Omental fat pad (tissue), 4 donors: ENCODE data around the gene MAML3. TPM values are rescaled to one million over a fixed set of nuclear protein-coding genes. Genes with fewer than 3 reads are reported as not detected.

Experiments used
- ATAC-seq: fragments of 150-250 bp; one replicate; pipeline ENCODE4 v1.9.1; 2016; ENCODE audit warnings: mild to moderate bottlenecking, moderate library complexity; ENCODE audit not compliant: low FRiP score
- DNase-seq: peaks from one replicate; pipeline ENCODE4 v3.0.0-alpha.2; 2019; ENCODE audit warnings: low spot score
- CTCF ChIP-seq, 3 donors: fragments of 450-650 bp; IDR thresholded peaks; one replicate each; pipeline ENCODE4 v1.5.1; 2016 to 2017; ENCODE audit warnings: antibody characterized with exemption in 3 of 3, mild to moderate bottlenecking in 3 of 3, moderate library complexity in 2 of 3
- total RNA-seq, 4 donors: library from RNA; depleted of rRNA; stranded (reverse); fragments of >200 nt; gene quantifications; one replicate each; pipeline ENCODE4 v1.1.0, GENCODE V29; 2016

Gene MAML3
- total RNA-seq, 4 donors from 2014 or later: 4.8 to 12.8 (median 11.7) TPM

DNA sequence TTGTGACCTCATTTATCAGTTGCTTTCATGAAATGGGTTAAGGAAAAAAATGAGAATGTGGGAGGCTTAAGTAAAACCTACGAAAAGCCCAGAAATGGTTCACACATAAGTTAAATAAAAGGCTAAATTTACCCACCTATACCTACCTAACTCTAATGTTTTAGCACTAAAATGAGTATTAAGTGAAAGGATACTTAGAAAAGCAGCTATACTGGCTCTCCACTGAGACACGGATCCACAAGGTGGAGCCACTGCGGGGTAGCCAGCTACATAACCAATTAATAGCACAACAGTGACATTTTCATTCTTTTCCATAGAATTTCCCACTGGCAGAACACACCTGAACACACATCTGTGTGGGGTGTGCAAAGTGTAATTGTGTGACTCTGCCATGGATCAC is 101.9 kb downstream of the MAML3 start:
- DNase-seq (no peak), ATAC-seq (no peak)
- TF ChIP-seq CTCF (IDR thresholded peaks at IDR 0.05): no peak

- no peak for DNase-seq
- no peak for TF ChIP-seq CTCF (IDR thresholded peaks at IDR 0.05)
- ATAC-seq: no peak
Measured at GRCh38 chr4:140049849-140050637, 103.9 kb downstream of the MAML3 start.

DNA sequence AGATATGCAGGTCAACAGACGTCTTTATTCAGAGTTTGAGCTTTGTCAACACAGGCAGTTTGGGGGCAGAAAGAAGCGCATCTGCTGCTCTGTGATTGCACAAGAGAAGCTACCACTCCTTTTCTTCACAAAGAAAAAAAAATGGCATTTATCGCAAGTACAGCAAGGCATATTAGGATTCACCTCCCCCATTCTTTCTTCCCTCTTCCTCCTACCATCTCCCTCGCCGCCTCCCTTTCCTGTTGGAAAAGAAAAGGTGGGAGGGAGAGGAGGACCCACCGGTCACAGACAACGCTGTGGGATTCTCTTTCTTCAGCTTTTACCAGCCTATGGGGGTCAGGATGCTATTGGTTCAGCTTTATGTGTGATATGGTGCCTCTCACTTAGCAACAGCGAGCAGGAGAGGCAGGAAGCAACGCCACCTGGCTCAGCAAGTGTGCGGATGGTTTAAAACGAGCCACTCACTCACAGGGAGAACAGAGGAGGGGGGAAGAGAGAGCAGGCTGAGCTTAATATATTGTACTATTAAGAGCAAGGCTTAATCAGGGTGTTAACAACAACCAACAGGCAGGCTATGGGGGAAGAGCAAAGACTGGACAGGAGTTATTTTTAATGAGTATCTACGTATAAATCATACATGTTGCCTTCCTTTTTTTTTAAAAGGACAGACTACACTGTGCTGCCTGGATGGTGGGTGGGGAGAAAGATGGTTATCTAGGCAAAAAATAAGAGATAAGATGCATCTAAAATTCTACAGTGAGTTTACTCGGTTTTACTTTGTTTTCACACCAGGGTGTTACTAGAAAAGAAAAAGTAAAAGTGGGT is 104.7 kb downstream of the MAML3 start:
- no peak for TF ChIP-seq CTCF (IDR thresholded peaks at IDR 0.05)
- no peak for DNase-seq
- ATAC-seq: peak; percentile 81

- no peak for TF ChIP-seq CTCF (IDR thresholded peaks at IDR 0.05)
- no peak for ATAC-seq
- no peak for DNase-seq
Measured at GRCh38 chr4:140048419-140048995, 105.5 kb downstream of the MAML3 start.

- DNase-seq (no peak), ATAC-seq (no peak)
- no peak for TF ChIP-seq CTCF (IDR thresholded peaks at IDR 0.05)
Measured at GRCh38 chr4:140047786-140048185, 106.2 kb downstream of the MAML3 start.

GRCh38 chr4:140047017-140047640 is 106.9 kb downstream of the MAML3 start:
- no peak for DNase-seq
- peak; percentile 47 for ATAC-seq
- no peak for TF ChIP-seq CTCF (IDR thresholded peaks at IDR 0.05)
